Stimulated activated CD8-positive, alpha-beta memory T cell treated with anti-CD3 and anti-CD28 coated beads, Interleukin-12 subunit alpha, Interleukin-12 subunit beta, amount 100 ng/mL, for 24 hours (primary cell): ENCODE results near the gene TAS1R3.
A peak's percentile ranks its signal among the peaks of the same experiment; 100 is the strongest.

Experiments used
- DNase-seq: peaks from one replicate; pipeline ENCODE4 v3.0.0-alpha.2; 2020; ENCODE audit errors: extremely low read depth

The TAS1R3 gene

DNA sequence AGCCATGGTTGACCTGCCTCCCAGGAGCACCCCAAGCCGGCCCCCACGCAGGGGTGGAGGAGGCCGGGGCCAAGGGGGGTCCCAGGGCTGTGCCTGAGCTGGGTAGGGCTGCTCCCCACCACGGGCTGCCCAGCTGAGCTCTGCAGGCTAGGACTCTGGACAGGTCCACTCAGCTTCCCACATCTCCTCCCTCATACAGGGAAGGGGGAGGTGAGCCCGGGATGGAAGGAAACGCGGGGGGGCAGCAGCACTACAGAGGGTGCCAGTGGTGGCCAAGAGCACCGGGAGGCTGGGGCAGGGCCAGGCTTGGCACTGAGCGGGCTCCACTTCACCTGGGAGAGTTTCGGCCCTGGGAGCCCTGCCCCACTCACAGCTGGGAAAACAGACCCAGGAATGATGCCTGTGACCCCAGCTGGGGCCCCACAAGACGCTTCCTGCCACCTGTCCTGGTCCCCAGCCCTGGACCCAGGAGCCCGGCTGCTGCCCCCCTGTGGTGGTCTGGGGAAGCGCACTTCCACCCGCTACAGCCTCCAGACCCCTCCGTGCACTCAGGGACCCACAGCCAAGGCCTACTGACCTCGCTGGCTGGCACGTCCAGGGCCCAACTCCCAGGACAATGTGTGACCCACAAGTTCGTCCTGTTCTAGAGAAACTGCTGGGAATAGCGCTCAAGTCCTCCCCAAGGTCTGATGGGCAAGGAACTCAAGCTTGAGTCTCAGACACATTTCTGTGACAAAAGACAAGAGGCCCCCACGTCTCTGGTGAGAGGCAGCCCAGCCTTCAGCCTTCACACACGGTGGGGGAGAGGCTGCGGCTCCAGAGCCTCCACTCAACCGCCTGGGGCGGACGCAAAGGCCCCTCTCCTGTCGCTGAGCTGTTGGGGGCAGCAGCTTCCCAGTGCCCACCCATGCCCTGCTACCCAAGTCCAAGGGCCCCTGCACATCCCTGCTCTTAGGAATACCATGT, 40.9 kb downstream of the TAS1R3 start:
- DNase-seq = peak; percentile 45

DNA sequence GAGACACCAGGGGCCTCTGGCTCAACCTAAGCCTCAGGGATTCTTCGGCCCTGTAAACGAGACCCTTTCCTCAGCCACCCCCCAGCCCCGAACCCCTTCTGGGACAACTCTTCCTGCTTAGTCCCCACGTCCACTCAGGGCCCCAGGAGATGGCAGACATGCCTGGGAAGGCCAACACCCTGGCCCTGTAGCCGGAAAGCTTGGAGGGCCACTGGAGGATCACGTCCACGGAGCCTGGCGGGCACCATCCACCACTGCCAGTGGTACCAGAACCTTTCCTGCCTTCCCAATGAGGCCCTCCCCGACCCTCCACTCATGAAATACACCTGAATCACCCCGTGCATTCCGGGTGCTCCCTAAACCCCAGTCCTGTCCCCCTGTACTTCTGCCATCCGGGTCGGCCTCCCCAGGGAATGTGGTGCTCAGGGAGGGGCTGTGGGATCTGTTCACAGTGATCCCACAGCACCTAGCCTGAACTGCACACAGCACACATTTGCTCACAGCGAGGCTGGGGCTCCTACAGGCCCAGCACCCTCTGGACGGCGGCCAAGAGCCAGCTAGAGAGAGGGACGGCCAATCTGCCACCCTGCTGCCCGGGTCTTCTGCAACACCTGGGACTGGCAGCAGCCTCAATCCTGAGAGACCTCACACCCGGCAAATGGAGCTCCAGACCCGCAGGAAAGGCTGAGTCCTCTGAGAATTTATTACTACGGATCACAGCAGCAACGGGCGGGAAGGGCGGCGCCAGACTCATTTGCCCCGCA, 42.2 kb downstream of the TAS1R3 start:
- DNase-seq = no peak

DNA sequence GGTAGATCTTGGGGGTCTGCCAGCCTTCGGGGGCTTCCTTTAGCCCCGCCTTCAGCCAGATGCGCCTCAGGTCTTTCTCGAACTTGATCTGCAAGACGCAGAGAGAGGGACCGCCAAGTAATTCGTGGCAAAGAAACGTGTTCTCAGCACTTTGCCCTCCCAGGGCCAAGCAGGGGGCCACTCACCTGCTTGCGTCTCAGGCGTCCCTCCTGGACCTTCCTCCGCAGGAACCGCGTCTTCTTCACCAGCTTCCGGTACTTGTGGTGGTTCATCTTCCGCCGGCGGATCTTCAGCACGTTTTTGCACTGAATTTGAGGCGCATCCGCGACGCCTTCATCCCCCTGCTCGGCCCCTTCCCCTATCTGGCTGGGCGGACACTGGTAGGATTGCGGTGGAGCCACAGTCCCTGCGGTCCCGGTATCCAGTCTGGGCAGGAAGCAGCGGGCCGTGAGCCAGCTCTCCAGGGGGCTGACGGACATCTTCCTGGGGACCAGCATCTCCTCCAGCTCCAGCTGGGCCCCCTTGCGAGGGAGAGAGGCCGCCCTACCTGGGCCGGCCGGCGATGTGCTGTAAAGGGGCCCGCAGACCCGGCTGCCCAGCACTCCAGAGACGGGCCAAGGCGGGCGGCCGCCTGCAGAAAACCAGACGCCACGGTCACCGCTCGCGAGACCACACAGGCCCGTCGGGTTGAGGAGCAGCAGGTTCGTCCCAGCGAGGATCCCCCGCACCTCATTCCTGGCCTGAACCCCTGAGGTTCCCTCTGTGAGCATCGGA, 42.9 kb downstream of the TAS1R3 start:
- no peak for DNase-seq

- DNase-seq = no peak
These were observed 43.5 kb downstream of the TAS1R3 start for GRCh38 chr1:1374589-1374928.

DNA sequence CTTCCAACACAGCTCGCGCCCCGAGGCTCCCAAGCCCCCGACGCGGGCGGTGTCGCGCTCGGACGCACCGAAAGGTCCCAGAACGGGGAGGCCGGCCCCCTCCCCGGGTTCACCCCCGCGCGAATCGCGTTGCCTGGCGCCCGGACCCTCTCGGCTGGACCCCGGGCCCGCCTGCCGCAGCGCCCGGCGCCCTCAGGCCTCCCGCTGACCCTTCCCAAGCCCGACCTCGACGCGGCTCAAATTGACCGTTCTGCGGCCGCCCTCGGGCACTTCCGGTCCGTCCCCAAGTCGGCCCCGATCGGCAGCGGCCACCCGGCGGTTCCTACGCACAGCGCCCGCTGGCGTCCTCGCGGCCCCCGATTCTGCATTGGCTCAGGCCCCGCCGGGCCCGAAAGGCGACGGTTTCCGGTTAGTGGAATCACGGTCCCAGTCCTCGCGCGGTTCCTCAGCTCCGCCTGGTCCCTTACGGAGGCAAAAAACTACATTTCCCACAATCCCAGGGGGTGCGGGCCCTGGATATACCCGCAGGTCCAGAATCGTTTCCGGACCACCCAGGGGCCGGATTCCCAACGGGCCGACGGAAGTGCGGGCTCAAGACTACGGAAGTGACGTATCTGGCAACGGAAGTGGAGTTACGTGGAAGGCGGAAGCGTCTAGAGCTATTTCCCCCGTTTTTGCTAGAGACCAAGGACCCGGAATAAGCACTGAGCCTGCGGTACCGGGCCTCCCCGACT, 44.0 kb downstream of the TAS1R3 start, which contains the start of gene AURKAIP1:
Gene AURKAIP1 (minus strand): TSS at position 279 of the 734 bp plus-strand sequence. CDS start 451 bp downstream, outside the sequence.
- peak; percentile 90 for DNase-seq

DNA sequence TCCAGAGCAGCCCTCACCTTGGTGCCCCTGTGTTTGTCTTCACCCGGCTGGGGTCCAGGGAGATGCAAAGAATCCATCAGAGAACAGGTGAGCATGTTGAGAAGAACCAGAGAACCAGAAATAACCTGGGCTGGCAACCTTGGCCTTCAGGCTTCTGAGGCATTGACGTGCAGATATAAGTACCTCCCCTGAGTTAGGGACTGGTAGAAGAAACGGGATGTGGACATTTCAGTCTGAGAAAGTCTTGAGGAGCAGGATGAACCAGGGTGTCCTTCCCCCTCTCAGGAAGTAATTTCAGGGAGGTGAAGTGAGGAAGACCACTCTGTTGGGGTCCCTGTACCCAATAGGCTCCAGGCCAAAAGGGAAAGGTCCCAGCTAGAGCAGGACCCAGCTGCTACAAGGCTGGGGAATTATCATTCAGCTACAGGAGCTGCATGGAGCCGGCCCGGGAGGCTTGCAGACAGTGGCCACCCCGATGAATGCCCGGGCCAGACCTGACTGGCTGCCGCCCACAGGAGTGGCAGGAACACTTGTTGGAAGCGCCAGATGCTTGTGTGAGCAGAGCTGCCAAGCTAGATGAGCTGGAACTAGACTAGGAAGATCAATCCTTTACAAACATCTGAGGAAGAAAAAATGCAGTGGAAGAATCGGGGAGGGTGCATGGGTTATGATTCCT, 45.6 kb downstream of the TAS1R3 start:
- no peak for DNase-seq

- no peak for DNase-seq
These were observed 46.6 kb downstream of the TAS1R3 start for GRCh38 chr1:1377540-1378205.

GRCh38 chr1:1380860-1381259, 49.8 kb downstream of the TAS1R3 start:
- DNase-seq = no peak

DNA sequence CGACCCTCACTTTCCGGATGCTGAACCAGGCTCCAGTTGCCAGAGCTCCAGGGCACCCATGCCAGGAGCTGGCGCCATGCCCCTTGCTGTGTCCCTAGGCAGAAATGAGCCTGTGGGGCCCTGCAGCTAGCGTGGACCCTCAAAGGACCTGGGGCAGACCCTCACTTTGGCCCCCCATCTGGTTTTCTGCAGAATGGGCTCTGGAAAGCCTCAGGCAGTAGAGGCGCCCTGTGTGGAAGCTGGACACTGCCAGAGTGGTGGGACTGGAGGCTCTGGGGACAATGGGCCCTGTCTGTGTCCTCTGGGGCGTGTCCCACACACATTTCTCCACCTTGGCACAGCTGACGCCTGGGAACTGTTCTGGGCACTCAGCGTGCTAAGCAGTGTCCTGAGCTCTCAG, 50.2 kb downstream of the TAS1R3 start:
- no peak for DNase-seq
